OCI-LY7 (cell line): ENCODE results near the gene KRTAP5-10. TPM values are rescaled to one million over a fixed set of nuclear protein-coding genes. Genes with fewer than 3 reads are reported as not detected.
"Not testable (repeated sequence)": the region's sequence is repeated elsewhere in the genome, so short reads cannot be mapped to it uniquely, and the experiment has no call there.

Experiments
- BruUV-seq: library from RNA; stranded (reverse); fragments of 400-500 nt; replicated peaks from 2 replicates; lab custom pipeline; 2021; lab: Mats Ljungman, UMichigan
- CTCF ChIA-PET: fragments of 300-600 bp; sonication (Branson Sonifier 250); formaldehyde crosslinking; loops from one replicate; lab custom pipeline; 2022; ENCODE audit warnings: antibody characterized with exemption; ENCODE audit not compliant: unreplicated experiment; lab: Charles Lee
- POLR2A ChIA-PET: fragments of 300-600 bp; sonication (Branson Sonifier 250); formaldehyde crosslinking; loops from one replicate; lab custom pipeline; 2022; ENCODE audit warnings: antibody characterized with exemption; lab: Charles Lee
- DNase-seq: peaks from one replicate; pipeline ENCODE4 v3.0.0-alpha.2; 2015; ENCODE audit warnings: low spot score
- H2AFZ ChIP-seq: fragments of 200-600 bp; sonication (generic), shearing (Covaris generic); 2 replicates; pipeline ENCODE4 v1.6.1; 2014; ENCODE audit warnings: mild to moderate bottlenecking, antibody characterized with exemption, low read length, moderate library complexity
- H3K27ac ChIP-seq: fragments of 200-600 bp; sonication (generic); 2 replicates; pipeline ENCODE4 v1.5.1; 2014; ENCODE audit warnings: mixed run types, low read depth, mild to moderate bottlenecking, moderate library complexity, low read length, inconsistent platforms; ENCODE audit not compliant: poor library complexity, severe bottlenecking
- H3K36me3 ChIP-seq: fragments of 200-600 bp; sonication (generic); 2 replicates; pipeline ENCODE4 v1.6.1; 2014; ENCODE audit warnings: mild to moderate bottlenecking, antibody characterized with exemption, low read length, moderate library complexity, mixed read lengths; ENCODE audit not compliant: insufficient read depth
- H3K4me1 ChIP-seq: fragments of 200-600 bp; sonication (generic); 2 replicates; pipeline ENCODE4 v1.5.1; 2014; ENCODE audit warnings: mild to moderate bottlenecking, low read length; ENCODE audit not compliant: insufficient read depth, poor library complexity, severe bottlenecking
- H3K4me2 ChIP-seq: fragments of 200-600 bp; sonication (generic); 2 replicates; pipeline ENCODE4 v1.6.1; 2014; ENCODE audit warnings: mild to moderate bottlenecking, low read length
- H3K4me3 ChIP-seq: fragments of 200-600 bp; sonication (generic); 2 replicates; pipeline ENCODE4 v1.5.1; 2014; ENCODE audit warnings: mild to moderate bottlenecking, low read depth, low read length; ENCODE audit not compliant: poor library complexity, severe bottlenecking
- H3K79me2 ChIP-seq: fragments of 200-600 bp; sonication (generic); 2 replicates; pipeline ENCODE4 v1.6.1; 2016; ENCODE audit warnings: low read depth, mild to moderate bottlenecking, low read length, moderate library complexity, mixed read lengths; ENCODE audit not compliant: insufficient read depth
- H3K9me2 ChIP-seq: fragments of 200-600 bp; sonication (generic); 2 replicates; pipeline ENCODE4 v1.6.1; 2016; ENCODE audit warnings: mild to moderate bottlenecking, low read length, mixed read lengths; ENCODE audit not compliant: insufficient read depth
- H3K9me3 ChIP-seq: fragments of 200-600 bp; sonication (generic); 2 replicates; pipeline ENCODE4 v1.6.1; 2014; ENCODE audit warnings: mild to moderate bottlenecking, mixed run types, low read length, mixed read lengths
- H4K20me1 ChIP-seq: fragments of 200-600 bp; sonication (generic); 2 replicates; pipeline ENCODE4 v1.6.1; 2014; ENCODE audit warnings: mild to moderate bottlenecking, antibody characterized with exemption, low read length, moderate library complexity, mixed read lengths; ENCODE audit not compliant: insufficient read depth
- EZH2phosphoT487 ChIP-seq: fragments of 200-600 bp; sonication (generic); IDR thresholded peaks from 2 replicates; pipeline ENCODE4 v1.6.1; 2018; ENCODE audit warnings: low read depth, borderline replicate concordance, mild to moderate bottlenecking, mixed run types, antibody characterized with exemption, low read length, moderate library complexity, mixed read lengths
- intact Hi-C: fragments of 100-400 bp; cut with micrococcal nuclease; formaldehyde crosslinking; loops from one replicate; pipeline ENCODE4 v1.10.0; 2022; ENCODE audit not compliant: unreplicated experiment
- total RNA-seq, 2 experiments: library from RNA; depleted of rRNA in 1 of 2; stranded (reverse); fragments of >200 nt in 1 of 2; shearing (Covaris generic) in 1 of 2; gene quantifications; 2 replicates each; pipeline ENCODE4 v1.2.3, GENCODE V29; 2014 to 2022
- TF ChIP-seq, protein P1 (sequence below): fragments of 200-600 bp; sonication (generic); conservative IDR thresholded peaks from 2 replicates; pipeline ENCODE4 v1.5.1; 2014; ENCODE audit warnings: mild to moderate bottlenecking, antibody characterized with exemption, low read length, moderate library complexity, mixed read lengths

The KRTAP5-10 gene
- total RNA-seq, 2 experiments from 2014 or later = not detected

GRCh38 chr11:71519546-71519945, 45.8 kb upstream of the KRTAP5-10 start:
- intact Hi-C loops = no loop called here
- POLR2A ChIA-PET = no interaction called here
- CTCF ChIA-PET = no interaction called here

DNA sequence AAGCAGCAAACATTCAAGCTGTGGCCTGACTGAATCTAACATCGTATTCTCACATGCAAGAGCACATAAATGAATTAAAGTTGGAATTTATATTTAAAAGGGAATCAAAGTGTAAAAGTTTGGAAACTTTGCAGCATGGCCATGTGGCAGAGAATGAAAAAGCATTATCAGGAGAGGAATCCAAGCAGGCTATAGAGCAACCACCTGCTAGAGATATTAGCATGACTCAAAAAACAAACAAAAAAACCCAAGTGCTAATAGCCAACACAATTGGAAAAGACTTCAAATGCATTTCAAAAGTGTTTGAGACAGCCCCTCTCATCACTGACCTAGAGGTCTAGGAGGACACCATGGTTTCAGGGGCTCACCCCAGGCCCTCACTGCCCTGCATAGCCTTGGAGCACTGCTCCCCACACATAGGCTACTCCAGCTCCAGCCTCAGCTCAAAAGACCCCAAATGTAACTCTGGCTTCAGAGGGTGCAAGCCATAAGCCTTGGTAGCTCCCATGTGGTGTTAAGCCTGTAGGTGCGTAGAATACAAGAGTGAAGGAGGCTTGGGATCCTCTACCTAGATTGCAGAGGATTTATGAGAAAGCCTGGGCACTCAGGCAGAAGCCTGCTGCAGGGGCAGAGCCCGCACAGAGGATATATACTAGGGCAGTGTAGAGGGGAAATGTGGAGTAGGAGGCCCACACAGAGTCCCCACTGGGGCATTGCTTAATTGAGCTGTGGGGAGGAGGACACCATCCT, 40.0 kb upstream of the KRTAP5-10 start:
- no peak for DNase-seq
- Histone ChIP-seq H3K4me1 (no peaks in the 10 kb centered on the region), H4K20me1 (no peaks in the 10 kb centered on the region), H3K9me2 (no peaks in the 10 kb centered on the region), H3K4me2 (no peak overlapping the region), H3K4me3 (no peak overlapping the region), H3K27ac (no peak overlapping the region), H3K9me3 (no peaks in the 10 kb centered on the region), H3K79me2 (no peaks in the 10 kb centered on the region), H3K36me3 (no peaks in the 10 kb centered on the region), H2AFZ (no peak overlapping the region)
- POLR2A ChIA-PET = no interaction called here
- no peak for TF ChIP-seq EZH2phosphoT487
- TF ChIP-seq, protein P1, sequence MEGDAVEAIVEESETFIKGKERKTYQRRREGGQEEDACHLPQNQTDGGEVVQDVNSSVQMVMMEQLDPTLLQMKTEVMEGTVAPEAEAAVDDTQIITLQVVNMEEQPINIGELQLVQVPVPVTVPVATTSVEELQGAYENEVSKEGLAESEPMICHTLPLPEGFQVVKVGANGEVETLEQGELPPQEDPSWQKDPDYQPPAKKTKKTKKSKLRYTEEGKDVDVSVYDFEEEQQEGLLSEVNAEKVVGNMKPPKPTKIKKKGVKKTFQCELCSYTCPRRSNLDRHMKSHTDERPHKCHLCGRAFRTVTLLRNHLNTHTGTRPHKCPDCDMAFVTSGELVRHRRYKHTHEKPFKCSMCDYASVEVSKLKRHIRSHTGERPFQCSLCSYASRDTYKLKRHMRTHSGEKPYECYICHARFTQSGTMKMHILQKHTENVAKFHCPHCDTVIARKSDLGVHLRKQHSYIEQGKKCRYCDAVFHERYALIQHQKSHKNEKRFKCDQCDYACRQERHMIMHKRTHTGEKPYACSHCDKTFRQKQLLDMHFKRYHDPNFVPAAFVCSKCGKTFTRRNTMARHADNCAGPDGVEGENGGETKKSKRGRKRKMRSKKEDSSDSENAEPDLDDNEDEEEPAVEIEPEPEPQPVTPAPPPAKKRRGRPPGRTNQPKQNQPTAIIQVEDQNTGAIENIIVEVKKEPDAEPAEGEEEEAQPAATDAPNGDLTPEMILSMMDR = no peak
- CTCF ChIA-PET = no interaction called here
- intact Hi-C loops = no loop called here
- no TSS peak for BruUV-seq

More at GRCh38 chr11:71519546-71519945, 45.8 kb upstream of the KRTAP5-10 start:
- Histone ChIP-seq H2AFZ (no peak overlapping the region), H3K4me2 (no peak overlapping the region), H4K20me1 (no peaks in the 10 kb centered on the region), H3K4me1 (no peaks in the 10 kb centered on the region), H3K27ac (no peak overlapping the region), H3K36me3 (no peaks in the 10 kb centered on the region), H3K4me3 (no peak overlapping the region), H3K9me2 (no peaks in the 10 kb centered on the region), H3K9me3 (no peaks in the 10 kb centered on the region), H3K79me2 (no peaks in the 10 kb centered on the region)
- no peak for DNase-seq
- TF ChIP-seq EZH2phosphoT487 = no peak
- TF ChIP-seq, protein P1 = no peak
- BruUV-seq = no TSS peak

GRCh38 chr11:71525938-71526495, 39.3 kb upstream of the KRTAP5-10 start:
- no TSS peak for BruUV-seq
- Histone ChIP-seq H3K27ac (no peak overlapping the region), H3K9me2 (no peaks in the 10 kb centered on the region), H3K4me2 (no peak overlapping the region), H3K79me2 (no peaks in the 10 kb centered on the region), H3K9me3 (no peaks in the 10 kb centered on the region), H3K4me3 (no peak overlapping the region), H2AFZ (no peak overlapping the region), H4K20me1 (no peaks in the 10 kb centered on the region), H3K36me3 (no peaks in the 10 kb centered on the region), H3K4me1 (no peaks in the 10 kb centered on the region)
- TF ChIP-seq, protein P1 = no peak
- no peak for TF ChIP-seq EZH2phosphoT487
- intact Hi-C loops = no loop called here
- DNase-seq = no peak
- CTCF ChIA-PET = no interaction called here
- POLR2A ChIA-PET = no interaction called here

DNA sequence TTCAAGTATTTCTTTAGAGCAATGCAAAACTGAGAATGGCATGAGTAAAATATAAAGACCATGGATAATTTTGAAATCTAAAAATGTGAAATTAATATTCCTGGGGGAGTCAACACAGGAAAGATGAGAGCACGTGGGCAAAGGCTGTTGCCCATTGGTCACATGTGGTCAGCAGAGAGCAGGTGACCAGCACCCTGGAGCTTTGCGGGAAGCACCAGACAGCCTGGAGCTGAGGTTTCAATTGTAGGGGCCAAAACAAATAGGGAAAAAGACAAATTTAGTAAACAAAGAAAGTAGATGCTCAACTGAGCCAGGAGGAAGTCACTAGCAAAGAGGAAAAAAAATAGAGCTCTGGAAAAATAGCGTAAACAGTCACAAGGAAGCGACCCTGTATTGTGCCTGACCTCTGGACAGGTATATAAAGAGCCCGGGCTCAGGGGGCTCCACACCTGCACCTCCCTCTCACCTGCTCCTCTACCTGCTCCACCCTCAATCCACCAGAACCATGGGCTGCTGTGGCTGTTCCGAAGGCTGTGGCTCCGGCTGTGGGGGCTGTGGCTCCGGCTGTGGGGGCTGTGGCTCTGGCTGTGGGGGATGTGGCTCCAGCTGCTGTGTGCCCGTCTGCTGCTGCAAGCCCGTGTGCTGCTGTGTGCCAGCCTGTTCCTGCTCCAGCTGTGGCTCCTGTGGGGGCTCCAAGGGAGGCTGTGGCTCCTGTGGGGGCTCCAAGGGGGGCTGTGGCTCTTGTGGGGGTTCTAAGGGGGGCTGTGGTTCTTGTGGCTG, 38.4 kb upstream of the KRTAP5-10 start, which contains the start of gene KRTAP5-7:
Gene KRTAP5-7, plus strand, starts transcription at position 472 of the 780 bp plus-strand sequence. Its CDS starts 34 bp downstream, at position 506.
- H2AFZ ChIP-seq, H3K9me3 ChIP-seq, intact Hi-C loops, H3K9me2 ChIP-seq, H3K4me1 ChIP-seq, H3K4me3 ChIP-seq, BruUV-seq, H4K20me1 ChIP-seq, POLR2A ChIA-PET, H3K4me2 ChIP-seq, H3K36me3 ChIP-seq, CTCF ChIA-PET, DNase-seq, H3K27ac ChIP-seq, H3K79me2 ChIP-seq: not testable (repeated sequence)
